GM18502 (cell line): Measurements from ENCODE around the gene TDRD3.
"Not testable (repeated sequence)": the region's sequence is repeated elsewhere in the genome, so short reads cannot be mapped to it uniquely, and the experiment has no call there.

Source experiments
- ATAC-seq: cut with Tn5 transposase; IDR thresholded peaks from one replicate; pipeline ENCODE4 v1.9.1; 2021; ENCODE audit warnings: mild to moderate bottlenecking; ENCODE audit not compliant: unreplicated experiment, poor library complexity

TDRD3 gene

GRCh38 chr13:60396783-60397703 is at the start of gene TDRD3:
TDRD3 (plus strand) TSS chr13:60397220; CDS start chr13:60397365, 145 bp downstream.
- peak; percentile 60 for ATAC-seq

DNA sequence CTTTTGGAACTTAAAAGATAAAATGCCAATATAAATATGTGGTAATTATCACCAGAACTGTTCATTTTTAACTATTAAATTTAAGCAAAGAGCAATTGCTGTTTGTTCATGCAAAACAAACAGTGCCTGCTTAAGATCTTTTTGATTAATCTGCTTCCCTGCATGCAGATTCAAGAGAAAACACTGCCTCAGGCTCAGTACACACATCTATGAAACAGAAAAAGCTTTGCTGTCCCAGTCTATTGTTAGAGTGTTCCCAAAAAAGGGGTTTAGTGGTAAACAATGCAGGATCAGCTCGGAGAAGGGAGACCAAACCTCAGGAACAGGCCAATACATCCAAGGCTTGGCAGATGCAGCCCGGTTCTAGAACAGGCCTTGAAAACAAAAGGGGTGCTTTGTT is 49.3 kb upstream of the TDRD3 start:
- ATAC-seq = no peak

DNA sequence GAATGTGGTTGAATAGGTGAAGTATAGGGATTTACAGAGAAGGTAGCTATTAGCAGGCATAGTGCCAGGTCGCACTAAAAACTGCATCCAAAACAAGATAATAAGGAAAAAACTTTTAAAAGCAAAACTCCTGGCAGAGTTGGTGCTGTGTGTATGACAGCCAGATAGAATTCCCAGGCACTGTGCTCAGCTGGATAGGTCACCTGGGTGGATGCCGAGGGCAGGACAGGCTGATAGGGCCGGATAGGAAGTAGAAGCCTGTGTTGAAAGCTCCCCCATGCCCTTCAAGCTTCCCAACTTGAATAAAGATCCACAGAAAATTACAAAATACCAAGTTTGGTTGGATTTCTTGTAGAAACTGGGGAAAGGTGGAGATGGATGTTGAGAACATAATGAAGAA is 48.9 kb upstream of the TDRD3 start:
- no peak for ATAC-seq

DNA sequence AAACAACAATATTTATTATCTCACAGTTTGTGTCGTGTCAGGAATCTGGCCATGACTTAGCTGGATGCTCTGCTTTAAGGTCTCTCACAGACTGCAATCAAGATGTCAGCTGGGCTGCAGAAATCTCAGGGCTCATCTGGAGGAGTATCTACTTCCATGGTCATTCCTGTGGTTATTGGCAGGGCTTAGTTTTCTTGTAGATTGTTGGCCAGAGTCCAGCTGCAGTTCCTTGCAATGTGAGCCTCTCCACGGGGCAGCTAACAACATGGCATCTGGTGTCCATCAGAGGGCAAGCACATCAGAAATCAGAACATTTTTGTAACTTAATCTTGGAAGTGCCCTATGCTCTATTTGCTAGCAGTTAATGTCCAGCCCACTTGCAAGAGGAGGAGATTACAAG is 45.7 kb upstream of the TDRD3 start:
- no peak for ATAC-seq

- no peak for ATAC-seq
These were observed 45.0 kb upstream of the TDRD3 start for GRCh38 chr13:60351855-60352615.

- no peak for ATAC-seq
These were observed 44.4 kb upstream of the TDRD3 start for GRCh38 chr13:60352644-60353043.

DNA sequence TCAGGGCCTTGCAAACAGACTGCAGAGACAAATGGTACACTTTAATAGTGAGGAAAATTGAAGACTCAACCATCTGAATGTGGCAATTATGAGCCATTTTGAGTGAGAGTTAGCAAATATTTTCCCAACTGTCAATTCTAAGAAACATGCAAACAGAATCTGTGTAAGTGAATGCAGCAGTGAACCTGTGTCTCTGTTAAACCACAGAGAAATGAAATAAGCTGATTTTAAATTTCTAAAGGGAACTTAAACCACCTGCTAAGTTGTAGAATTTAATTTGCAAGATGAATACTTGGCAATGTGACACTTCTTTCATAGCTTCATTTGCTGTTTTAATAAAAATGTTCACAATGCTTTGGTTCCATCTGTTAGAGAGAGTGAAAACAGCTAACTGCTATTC is 42.0 kb upstream of the TDRD3 start:
- ATAC-seq = no peak

DNA sequence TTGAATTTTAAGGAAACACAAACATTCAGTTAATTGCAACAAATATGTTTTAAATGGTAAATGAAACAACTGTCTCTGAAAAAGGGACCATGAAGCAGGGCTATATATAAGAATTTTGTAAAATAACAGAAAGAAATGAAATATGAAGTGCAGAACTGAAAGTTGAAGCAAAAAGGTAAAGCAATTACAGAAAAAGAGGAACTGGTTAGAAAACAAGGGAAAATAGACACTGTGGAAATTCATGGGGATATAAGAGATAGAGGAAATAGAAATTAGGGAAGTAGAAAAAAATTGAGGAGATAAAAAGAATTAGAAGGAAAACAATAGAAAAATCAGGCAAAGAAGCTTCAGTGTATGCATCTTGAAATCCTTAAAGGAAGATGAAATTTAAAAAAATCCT is 40.0 kb upstream of the TDRD3 start:
- ATAC-seq = no peak

- ATAC-seq = no peak
These were observed 38.6 kb upstream of the TDRD3 start for GRCh38 chr13:60358453-60358852.

GRCh38 chr13:60363288-60363687 is 33.7 kb upstream of the TDRD3 start:
- no peak for ATAC-seq

DNA sequence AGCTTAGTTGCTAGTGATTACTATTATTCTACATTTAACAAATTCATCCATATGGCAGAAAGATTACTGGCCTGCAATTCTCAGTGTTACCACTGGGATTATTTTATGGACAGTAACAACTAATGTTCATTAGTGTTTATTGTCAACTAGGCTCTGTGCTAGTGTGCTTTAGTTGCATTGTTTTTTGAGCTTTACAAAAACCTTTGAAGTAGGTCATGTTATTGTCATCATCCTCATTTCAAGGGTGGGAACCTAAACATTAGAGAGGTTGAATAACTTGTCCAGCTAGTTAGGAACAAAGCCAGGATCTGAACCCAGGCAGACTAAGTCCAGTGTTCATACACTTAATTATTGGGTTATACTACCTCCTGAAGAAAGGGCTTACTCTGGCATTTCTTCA is 27.8 kb upstream of the TDRD3 start:
- ATAC-seq = peak; percentile 75

GRCh38 chr13:60370343-60370742 is 26.7 kb upstream of the TDRD3 start:
- peak; percentile 89 for ATAC-seq

DNA sequence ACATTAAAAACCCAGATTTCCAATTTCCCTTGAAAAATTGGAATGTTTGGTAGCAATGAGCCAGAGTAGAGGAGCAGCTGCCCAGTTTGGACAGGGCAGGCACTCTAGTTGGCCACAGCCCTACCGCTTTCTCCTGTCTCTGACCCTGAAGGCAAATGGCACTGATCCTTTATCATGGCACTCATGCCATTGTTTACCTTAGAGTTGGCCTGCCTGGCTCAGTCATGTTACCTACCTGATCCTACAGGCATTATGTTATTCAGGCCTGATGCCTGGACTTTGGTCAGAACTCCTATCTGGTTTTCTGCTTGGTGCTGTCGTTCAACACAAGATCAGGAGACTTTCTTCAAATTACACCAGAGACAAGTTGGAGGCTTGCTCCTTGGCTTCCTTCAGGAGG is 24.9 kb upstream of the TDRD3 start:
- ATAC-seq = no peak

DNA sequence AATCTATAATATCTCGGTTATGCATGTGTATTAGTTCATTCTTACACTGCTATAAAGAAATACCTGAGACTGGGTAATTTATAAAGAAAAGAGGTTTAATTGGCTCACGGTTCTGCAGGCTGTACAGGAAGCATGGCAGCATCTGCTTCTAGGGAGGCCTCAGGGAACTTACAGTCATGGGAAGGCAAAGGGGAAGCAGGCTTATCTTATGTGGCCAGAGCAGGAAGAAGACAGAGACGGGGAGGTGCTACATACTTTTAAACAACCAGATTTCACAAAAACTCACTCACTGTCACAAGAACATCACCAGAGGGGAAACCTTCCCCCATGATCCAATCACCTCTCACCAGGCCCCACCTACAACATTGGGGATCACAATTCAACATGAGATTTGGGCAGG is 17.7 kb upstream of the TDRD3 start:
- ATAC-seq = not testable (repeated sequence)

- ATAC-seq = no peak
These were observed 17.0 kb upstream of the TDRD3 start for GRCh38 chr13:60379837-60380565.

DNA sequence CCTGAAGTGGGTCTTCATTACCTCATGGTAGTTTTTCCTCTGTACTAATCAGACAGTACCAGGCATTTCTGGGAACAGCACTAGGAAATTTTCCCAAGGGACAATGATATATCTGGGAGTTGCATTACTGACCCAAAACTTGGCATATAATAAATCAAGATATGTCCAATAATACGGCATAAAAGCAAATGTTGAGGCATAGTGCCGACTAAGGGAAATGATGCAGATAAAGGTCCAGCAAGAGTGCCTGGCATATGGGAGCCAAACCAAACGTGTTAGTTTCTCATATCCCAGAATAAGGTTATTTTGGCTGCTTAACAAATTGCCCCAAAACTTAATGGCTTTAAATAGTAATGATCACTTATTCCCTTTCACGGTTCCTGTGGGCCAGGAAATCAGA is 12.1 kb upstream of the TDRD3 start:
- ATAC-seq = no peak

DNA sequence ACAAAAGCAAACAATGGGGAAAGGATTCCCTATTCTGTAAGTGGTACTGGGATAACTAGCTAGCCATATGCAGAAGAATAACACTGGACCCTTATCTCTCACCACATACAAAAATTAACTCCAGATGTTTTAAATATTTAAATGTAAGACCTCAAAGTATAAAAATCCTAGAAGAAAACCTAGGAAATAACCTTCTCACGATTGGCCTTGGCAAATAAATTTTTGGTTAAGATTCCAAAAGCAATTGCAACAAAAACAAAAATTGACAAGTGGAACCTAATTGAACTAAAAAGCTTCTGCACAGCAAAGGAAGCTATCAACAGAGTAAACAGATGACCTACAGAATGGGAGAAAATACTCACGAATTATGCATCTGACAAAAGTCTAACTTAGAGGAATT is 10.8 kb upstream of the TDRD3 start:
- ATAC-seq = no peak

- no peak for ATAC-seq
These were observed 4.9 kb upstream of the TDRD3 start for GRCh38 chr13:60392131-60392530.

DNA sequence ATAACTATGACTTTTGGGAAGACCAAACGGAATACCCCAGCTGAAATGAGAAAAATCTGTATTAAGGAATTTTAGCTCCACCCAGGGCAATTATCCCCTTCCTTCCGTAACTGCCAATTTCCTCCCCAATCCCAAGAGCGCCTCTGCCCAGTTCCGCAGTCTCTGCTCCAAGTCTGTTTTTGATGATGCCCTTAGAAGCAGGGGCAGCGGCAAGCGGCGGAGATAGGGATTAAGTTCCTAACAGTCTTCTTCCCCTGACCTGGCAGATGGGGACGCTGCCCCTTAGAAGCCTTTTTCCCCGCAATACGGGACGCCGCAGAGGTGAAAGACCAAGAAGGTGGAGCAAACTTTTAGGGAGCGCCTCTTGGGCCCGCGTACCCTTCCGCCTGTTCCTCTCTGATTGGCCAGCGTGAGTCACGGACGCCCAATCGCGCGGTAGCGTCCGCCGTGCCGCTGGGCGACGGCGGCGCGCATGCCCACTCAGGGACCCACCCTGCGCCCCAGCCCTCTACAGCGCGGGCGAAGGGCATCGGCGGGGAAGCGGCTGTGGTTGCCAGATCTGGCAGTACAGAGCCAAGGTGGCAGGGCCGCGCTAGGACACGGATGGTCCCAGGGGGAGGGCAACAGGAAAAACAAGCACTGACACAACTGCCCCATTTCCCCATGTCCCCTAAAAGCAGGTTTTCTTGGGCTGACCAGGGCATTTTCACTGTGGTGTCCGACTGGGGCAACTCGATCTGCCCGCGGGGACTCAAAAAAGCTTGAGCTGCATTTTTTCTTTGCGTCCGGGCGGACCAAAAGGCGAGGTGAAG is 843 bp upstream of the TDRD3 start:
- peak; percentile 68 for ATAC-seq
